ENCODE measurements around the gene ZNF74.

GRCh38 chr22:20427104-20427944 lies 33.4 kb downstream of the ZNF74 start:
- TF ChIP-seq EZH2 (IDR thresholded peaks at IDR 0.05; ENCODE audit: borderline replicate concordance) = no peak
- TF ChIP-seq, protein P1, sequence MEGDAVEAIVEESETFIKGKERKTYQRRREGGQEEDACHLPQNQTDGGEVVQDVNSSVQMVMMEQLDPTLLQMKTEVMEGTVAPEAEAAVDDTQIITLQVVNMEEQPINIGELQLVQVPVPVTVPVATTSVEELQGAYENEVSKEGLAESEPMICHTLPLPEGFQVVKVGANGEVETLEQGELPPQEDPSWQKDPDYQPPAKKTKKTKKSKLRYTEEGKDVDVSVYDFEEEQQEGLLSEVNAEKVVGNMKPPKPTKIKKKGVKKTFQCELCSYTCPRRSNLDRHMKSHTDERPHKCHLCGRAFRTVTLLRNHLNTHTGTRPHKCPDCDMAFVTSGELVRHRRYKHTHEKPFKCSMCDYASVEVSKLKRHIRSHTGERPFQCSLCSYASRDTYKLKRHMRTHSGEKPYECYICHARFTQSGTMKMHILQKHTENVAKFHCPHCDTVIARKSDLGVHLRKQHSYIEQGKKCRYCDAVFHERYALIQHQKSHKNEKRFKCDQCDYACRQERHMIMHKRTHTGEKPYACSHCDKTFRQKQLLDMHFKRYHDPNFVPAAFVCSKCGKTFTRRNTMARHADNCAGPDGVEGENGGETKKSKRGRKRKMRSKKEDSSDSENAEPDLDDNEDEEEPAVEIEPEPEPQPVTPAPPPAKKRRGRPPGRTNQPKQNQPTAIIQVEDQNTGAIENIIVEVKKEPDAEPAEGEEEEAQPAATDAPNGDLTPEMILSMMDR (IDR thresholded peaks at IDR 0.05; ENCODE audit: poor library complexity) = no peak
